TTC549 (cell line): Measurements from ENCODE around the gene MICAL2.
A peak's percentile ranks its signal among the peaks of the same experiment; 100 is the strongest.

ENCODE experiments used
- FAIRE-seq: peaks from 2 replicates; lab custom pipeline; 2012; peaks lifted over from hg19 to GRCh38; lab: Jason Lieb, UNC

MICAL2 gene

DNA sequence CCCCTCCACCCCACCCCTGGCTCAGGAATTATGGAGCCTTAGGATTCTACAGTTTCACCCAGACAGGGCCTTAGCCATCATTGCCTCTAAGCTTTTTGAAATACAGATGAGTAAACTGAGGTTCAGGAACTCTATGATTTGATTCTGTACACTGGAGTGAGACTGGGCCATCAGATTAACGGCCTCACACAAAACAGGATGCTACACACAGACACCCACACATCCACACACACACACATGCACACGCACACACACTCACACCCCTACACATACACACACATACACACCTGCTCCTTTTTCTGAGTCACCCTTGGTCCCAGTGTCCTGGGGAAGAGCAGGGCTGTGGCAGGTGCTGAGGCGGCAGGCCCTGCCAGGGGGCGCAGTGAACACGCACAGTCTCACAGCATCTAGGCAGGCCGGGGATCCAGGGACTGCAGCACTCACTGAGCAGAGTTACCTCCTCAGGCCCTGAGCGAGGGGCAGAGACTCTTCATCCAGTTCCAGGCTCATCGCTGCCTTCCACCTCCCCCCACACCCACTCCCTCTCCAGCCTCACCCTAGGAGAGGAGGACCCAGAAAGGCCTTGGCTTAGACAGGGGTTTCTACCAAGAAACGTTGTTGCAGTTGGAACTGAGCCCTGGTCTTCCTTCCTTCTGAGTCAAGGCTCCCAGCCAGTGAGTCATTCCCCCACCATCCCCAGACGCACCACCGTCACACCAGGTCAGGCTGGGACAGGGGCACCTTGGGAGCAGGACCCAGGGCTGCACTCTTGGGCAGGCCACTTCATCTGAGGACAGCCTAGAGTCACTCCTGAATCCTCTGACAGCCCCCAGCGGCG, 177.2 kb downstream of the MICAL2 start:
- FAIRE-seq: no peak

DNA sequence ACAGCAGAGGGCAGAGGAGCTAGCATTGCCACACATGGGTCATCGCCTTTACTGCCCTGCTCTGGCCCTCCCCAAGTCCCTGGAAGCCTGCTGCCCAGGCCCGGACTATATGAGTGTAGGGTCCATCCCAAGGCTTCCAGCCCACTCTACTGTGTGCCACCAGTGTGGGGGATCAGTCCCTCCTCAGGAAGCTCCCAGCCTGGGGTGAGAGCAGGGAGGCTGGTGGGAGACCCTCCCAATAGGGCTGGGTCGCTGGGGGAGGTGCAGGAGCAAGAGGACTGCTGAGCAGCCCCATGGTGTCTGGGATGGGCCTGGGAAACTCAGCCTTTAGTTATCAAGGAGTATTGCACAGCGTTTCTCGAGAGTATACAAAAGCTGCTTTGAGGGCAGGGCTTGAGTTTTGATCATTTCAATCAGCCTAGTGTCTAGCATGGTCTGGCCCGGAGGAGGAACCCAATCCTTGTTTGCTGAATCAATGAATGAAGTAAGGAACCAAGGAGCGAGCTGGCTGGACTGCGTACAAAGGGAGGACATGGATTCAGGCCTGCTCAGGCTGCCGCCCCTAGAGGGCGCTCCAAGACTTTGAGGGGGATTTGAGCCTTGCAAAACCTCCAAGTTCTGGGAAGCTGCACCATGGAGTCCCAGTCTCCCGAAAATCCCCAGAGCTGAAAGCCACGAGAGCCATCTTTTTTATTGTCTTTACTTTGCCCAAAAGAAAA, 178.0 kb downstream of the MICAL2 start:
- FAIRE-seq: peak; percentile 68

DNA sequence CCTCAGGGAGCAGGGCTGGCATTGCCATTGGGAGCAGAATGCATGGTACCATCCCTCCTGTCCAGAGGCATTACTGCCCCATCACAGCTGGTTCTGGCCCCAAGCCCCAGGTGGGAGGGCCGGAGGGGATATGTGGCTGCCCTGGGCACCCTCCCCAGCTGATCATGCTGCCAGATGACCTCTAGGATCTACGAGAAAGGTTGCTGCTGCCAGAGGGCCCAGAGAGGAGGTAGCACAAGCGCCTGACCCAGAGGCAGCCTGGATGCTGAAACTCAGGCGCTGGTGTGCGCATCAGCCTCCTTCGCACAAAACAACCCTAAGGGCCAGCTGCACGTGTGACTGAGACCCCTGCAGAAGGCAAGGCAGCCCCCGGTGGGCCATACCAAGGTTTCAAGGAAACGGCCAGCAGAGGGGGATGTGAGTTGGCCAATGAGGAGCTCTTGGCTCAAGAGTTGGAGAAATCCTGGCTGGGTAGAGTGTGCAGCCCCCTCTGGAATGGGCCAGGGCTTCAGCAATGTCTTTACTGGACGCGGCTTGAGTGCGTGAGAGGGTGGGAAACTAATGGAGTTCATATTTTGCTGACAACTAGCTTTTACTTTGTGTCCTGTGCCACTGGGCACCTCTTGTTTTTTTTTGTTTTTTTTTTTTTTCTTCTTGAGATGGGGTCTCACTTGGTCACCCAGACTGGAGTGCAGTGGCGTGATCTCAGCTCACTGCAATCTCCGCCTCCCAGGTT, 178.7 kb downstream of the MICAL2 start:
- no peak for FAIRE-seq

DNA sequence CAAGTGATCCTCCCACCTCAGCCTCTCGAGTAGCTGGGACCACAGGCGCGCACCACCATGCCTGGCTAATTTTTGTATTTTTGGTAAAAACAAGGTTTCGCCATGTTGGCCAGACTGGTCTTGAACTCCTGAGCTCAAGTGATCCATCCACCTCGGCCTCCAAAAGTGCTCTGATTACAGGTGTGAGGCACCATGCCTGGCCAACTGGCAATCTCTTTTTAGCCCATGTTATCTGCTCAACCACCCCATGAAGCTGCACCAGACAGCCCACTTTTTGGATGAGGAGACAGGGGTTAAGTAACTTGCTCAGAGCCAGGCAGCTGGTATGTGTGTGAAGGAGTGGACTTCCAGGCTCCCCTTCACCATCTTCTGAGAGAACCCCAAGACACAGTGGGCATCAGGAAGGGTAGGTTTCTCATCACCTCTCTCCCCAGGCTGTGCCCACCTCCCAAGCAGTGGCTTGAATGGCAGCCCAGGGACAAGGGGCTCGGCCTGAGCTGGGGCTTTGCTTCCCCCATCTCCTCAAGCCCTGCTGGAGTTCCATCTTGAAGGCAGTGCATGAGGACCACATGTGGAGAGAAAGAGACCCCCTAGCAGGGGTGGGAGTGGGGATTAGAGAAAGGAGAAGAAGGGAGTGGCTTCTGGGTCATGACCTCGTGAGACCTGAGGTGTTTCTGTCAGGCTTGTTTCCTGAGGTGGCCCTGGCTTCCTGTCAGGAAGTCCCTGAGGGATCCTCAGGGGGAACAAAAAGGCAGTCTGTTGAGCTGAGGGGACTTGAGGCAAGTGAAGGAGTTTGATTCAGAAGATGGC, 179.5 kb downstream of the MICAL2 start:
- FAIRE-seq: no peak

DNA sequence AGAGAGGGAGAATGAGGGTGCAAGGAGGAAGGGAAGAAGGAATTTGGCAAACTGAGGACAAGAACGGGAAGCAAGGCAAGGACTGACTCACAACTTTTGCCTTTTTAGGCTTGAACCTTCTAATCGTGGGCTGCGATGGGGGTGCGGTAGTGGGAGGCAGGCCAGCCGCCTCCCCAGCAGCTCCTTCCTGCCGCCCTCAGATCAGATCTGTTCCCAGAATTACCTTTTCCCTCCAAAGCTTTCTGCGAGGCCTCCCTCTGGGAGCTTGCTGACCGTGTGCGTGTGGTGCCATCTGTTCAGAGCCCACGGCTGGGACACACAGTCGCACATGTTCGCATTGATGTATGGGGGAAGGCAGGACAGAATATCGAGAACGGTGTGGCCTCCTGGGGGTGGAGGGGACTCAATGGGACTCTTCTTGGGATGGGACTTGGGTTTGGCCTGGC, 180.1 kb downstream of the MICAL2 start:
- FAIRE-seq: no peak

DNA sequence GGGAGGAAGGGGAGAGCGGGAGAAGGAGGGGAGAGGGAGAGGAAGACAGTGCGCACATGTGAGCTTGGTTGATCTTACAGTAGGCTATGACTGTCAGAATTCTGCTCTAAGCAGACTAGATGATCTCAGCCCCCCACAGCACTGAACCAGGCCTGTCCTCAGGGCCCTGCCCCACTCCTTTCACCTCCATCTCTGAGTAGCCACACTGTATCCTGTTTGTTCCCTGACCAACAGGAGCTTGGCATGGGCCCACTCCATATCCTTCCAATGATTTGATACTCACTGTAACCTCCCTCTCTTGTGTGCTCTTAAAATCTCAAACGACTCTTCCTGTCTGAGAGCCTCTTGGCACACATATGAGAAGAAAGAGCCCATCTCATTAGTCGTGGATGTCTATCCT, 180.9 kb downstream of the MICAL2 start:
- FAIRE-seq: no peak

DNA sequence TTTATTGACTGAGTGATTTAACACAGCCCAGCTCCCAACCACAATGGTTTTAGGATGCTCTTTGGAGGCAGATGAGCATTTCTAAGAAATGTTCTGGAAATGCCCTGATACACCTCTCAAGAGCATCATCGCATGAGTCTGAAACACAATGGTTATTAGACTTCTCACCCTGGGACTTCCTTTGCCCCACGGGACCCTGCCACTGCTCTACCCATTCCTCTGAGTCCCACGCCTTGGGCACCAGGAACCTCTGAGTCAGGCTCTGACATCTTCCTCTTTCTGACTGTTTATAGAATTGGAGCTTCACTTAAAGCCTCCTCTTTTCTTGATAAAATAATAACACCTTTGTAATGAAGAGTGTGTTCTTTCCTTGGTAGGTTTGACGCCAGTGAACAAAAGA, 181.4 kb downstream of the MICAL2 start:
- no peak for FAIRE-seq

DNA sequence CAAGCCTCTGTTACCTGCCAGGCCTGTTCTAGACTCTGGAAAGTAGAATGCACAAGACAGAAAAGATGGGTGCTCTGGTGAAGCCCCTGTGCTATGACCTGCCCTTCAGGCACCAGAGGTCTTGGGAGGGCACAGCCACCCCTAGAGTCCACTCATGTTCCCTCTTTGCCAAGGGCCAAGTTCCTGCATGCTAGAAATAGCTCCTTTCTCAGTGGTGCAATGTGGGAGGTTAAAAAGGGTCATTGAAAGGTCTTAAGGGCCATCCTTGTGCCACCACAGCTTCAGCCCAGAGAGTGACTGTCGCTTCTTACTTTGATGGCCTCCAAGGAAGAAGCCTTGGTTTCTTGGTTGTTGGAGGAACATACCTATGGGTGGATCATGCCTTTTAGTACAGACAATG, 182.4 kb downstream of the MICAL2 start:
- no peak for FAIRE-seq

DNA sequence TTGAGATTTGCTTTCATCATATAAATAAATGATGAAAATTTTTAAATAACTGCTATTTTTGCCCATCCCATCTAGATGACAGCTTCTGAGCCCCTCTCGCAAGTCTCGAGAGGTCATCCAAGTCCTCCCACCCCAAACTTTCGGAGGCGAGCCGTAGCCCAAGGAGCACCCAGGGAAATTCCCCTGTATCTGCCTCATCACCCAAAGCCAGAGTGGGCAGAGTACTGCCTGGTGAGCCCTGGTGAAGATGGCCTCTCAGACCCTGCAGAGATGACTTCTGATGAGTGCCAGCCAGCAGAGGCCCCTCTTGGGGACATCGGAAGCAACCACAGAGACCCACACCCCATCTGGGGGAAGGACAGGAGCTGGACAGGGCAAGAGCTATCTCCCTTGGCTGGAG, 183.1 kb downstream of the MICAL2 start:
- FAIRE-seq: no peak

DNA sequence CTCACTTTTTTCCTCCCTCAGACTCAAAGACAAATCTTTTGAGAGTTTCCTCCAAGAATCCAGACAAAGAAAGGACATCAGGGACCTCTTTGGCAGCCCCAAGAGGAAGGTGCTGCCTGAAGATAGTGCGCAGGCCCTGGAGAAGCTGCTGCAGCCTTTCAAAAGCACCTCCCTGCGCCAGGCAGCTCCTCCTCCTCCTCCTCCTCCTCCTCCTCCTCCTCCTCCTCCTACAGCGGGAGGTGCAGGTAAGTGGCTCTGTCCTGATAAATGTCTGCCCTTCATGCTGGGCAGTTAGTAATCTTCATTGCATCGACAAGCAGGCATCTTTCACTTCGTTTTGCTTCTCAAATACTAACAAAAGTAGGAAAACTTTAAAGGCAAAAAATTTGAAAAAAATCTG, 184.2 kb downstream of the MICAL2 start:
- FAIRE-seq: no peak

DNA sequence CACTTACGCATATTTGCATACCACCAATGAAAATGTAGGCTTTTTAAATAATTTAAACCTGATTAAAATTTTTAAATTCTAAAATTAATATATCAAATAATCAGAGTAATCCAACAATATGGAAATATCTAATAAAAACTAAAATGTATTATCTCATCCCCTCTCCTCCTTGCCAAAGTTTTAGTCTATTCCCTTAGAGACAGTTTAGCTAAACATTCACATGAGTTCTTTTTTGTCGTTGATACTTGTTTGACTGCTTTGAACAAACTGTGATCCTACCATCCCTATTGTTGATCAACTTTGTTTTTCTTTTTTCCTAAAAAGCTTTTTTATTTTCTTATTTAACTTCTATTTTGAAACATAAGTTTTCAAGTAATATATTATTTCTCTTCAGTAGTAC, 185.6 kb downstream of the MICAL2 start:
- no peak for FAIRE-seq

DNA sequence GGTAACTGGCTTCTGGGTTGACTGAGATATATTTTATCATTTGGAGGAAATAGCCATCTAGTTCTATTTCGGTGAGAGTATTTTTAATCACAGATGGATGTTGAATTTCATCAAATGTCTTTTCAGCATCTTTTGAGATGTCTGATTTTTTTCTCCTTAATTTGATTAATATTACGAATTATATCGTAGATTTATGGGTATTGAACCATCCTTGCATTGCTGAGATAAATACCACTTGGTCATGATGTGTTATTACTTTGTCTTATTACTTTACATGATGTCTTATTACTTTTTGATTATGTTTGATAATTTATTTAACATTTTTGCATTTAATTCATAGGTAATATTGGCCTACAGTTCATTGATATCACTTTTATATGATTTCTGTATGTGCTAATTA, 188.2 kb downstream of the MICAL2 start:
- no peak for FAIRE-seq

DNA sequence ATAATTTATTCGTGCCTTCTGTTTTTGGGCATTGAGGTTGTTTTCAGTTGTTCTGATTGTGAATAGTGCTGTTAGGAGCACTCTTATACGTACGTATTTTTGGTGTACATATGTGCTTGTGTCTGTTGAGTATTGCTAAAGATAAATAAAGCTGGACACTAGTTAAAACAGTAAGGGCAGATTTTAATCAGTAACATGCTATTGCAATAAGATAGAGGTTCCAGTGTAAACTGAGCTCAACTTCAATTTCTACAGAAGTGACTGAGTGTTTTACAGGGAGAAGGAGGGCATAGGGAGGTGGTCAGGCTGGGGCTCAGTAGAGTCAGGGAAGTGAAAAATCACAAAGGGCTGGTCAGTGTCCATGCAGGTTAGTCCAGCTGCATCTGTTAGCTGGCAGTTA, 191.0 kb downstream of the MICAL2 start:
- no peak for FAIRE-seq

DNA sequence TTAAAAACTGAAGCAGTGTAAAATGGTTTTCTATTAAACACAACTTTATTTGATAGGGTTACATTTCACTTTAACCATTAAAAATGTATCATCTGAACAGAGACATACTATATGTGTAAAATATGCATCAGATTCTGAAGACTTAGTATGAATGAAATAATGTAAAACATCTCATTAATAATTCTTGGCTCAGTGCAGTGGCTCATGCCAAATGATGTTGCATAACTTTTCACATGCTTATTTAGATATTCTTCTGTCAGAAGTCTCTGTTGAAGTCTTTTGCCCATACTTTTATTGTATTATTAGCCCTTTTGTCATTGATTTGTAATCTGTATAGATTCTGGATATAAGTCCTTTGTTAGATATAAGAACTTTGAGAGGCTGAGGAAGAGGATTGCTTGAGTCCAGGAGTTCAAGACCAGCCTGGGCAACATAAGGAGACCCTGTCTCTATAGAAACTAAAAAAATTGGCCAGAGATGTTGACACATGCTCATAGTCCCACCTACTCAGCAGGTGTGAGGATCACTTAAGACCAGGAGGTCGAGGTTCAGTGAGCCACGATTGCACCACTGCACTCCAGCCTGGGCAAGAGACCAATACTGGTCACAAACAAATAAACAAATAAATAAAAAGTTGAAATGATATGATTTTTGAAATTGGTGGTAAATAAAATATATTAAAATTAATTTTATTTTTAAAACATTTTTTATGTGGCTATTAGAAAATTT, 193.2 kb downstream of the MICAL2 start:
- FAIRE-seq: no peak

DNA sequence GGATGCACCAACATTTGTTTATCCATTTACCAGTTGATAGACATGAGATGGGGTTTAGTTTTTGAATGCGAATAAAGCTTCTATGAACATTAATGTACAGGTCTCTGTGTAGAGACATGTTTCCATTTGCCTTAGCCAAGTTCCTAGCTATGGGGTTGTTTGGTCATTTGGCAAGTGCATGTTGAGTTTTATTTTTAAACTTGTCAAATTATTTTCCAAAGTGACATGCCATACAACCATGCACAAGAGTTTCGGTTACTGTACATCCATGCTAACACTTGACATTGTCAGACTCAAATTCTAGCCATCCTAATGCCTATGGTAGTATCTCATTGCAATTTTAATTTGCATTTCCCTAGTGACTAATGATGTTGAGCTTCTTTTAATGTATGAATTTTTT, 196.4 kb downstream of the MICAL2 start:
- FAIRE-seq: no peak

DNA sequence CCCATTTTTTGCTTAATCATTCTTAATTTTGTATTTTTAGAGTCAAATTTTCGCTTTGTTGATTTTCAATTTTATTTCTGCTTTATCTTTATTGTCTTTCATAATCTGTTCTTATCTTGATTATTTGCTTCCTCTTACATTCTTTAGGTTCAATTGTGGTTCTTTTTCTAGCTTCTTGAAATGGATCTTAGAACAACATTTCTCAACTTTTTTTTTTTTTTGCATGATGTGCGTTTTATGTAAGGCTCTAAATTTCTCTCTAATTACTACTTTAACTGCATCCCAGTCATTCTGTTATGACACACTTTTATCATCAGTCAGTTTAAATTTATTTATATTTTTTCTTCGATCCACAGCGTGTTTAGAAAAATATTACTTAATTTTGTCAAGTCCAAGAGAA, 201.7 kb downstream of the MICAL2 start:
- no peak for FAIRE-seq
